Fibroblast of lung (primary cell): ENCODE measurements around the gene RIMS4.

Experiments
- CTCF ChIP-seq, 2 donors: IDR thresholded peaks in 1 of 2; conservative IDR thresholded peaks in 1 of 2; 1 replicate in 1 of 2; 2 replicates in 1 of 2; pipeline ENCODE4 v1.5.1; 2011 to 2012; ENCODE audit warnings: low read length in 2 of 2, control low read depth in 1 of 2, inconsistent platforms in 1 of 2, low read depth in 1 of 2, mild to moderate bottlenecking in 1 of 2
- EZH2 ChIP-seq: IDR thresholded peaks from 2 replicates; pipeline ENCODE4 v1.5.1; 2012; ENCODE audit warnings: low read length, control low read depth, mild to moderate bottlenecking; ENCODE audit errors: missing control alignments

GRCh38 chr20:44738813-44739477 is 71.4 kb downstream of the RIMS4 start:
- TF ChIP-seq EZH2 = no peak
- TF ChIP-seq CTCF (conservative IDR thresholded peaks at IDR 0.05 in 1 of 2, IDR thresholded peaks at IDR 0.05 in 1 of 2; ENCODE audit: low read depth in 1 of 2, low read length in 2 of 2) = no peak
